Measurements from ENCODE around the gene HOXB3. TPM values are rescaled to one million over a fixed set of nuclear protein-coding genes. Genes with fewer than 3 reads are reported as not detected.

Gene HOXB3
- total RNA-seq, 2 donors from 2014 or later: 3.1 to 5.4 TPM

- Mint-ChIP-seq H3K27me3 (peaks cover 36% of the 10 kb centered on the region), H3K4me1 (peaks cover 9% of the 10 kb centered on the region)
- ATAC-seq (replicated peaks): peak; percentile 77
Observed at GRCh38 chr17:48578616-48579470, 11.2 kb downstream of the HOXB3 start.

GRCh38 chr17:48577946-48578615 lies 12.0 kb downstream of the HOXB3 start, which contains the start of gene HOXB4:
HOXB4 (minus strand) TSS chr17:48578350; CDS start chr17:48578319, 31 bp downstream.
- H3K36me3 Mint-ChIP-seq (ENCODE audit: low read depth): no peaks in the 10 kb centered on the region
- H3K9me3 Mint-ChIP-seq: no peaks in the 10 kb centered on the region
- H3K27ac Mint-ChIP-seq: peak within 1 kb of the TSS; percentile 84
- H3K27me3 Mint-ChIP-seq: peaks cover 31% of the 10 kb centered on the region
- H3K4me3 Mint-ChIP-seq: peak within 1 kb of the TSS; percentile 91
- peaks cover 9% of the 10 kb centered on the region for H3K4me1 Mint-ChIP-seq
- peak; percentile 88 for ATAC-seq (replicated peaks)

More at GRCh38 chr17:48578616-48579470, 11.2 kb downstream of the HOXB3 start:
- Mint-ChIP-seq H3K36me3 (ENCODE audit: low read depth) (no peaks in the 10 kb centered on the region), H3K27ac (peak overlapping the region; percentile 84), H3K9me3 (no peaks in the 10 kb centered on the region), H3K4me3 (peak overlapping the region; percentile 91)

GRCh38 chr17:48577330-48577945 lies 12.6 kb downstream of the HOXB3 start:
- Mint-ChIP-seq H3K27ac (peak overlapping the region; percentile 50), H3K27me3 (peaks cover 25% of the 10 kb centered on the region)

GRCh38 chr17:48576479-48577309 lies 13.3 kb downstream of the HOXB3 start:
- Mint-ChIP-seq H3K27me3 (peaks cover 23% of the 10 kb centered on the region), H3K36me3 (ENCODE audit: low read depth) (no peaks in the 10 kb centered on the region), H3K27ac (no peak overlapping the region), H3K4me3 (peak overlapping the region; percentile 91), H3K4me1 (peaks cover 9% of the 10 kb centered on the region), H3K9me3 (no peaks in the 10 kb centered on the region)
- ATAC-seq (replicated peaks): no peak

More at GRCh38 chr17:48577330-48577945, 12.6 kb downstream of the HOXB3 start:
- Mint-ChIP-seq H3K4me1 (peaks cover 9% of the 10 kb centered on the region), H3K4me3 (peak overlapping the region; percentile 91), H3K36me3 (ENCODE audit: low read depth) (no peaks in the 10 kb centered on the region), H3K9me3 (no peaks in the 10 kb centered on the region)
- peak; percentile 1 for ATAC-seq (replicated peaks)

- no peak overlapping the region for H3K27ac Mint-ChIP-seq
- H3K4me1 Mint-ChIP-seq: peaks cover 9% of the 10 kb centered on the region
- no peak for ATAC-seq (replicated peaks)
- H3K9me3 Mint-ChIP-seq: no peaks in the 10 kb centered on the region
- H3K27me3 Mint-ChIP-seq: peaks cover 19% of the 10 kb centered on the region
- H3K36me3 Mint-ChIP-seq (ENCODE audit: low read depth): no peaks in the 10 kb centered on the region
- H3K4me3 Mint-ChIP-seq: no peak overlapping the region
Observed at GRCh38 chr17:48575673-48576478, 14.2 kb downstream of the HOXB3 start.

GRCh38 chr17:48575066-48575582 lies 14.9 kb downstream of the HOXB3 start:
- Mint-ChIP-seq H3K9me3 (no peaks in the 10 kb centered on the region), H3K4me1 (peaks cover 9% of the 10 kb centered on the region), H3K27ac (no peak overlapping the region), H3K27me3 (peaks cover 12% of the 10 kb centered on the region), H3K36me3 (ENCODE audit: low read depth) (no peaks in the 10 kb centered on the region), H3K4me3 (no peak overlapping the region)
- ATAC-seq (replicated peaks): no peak

GRCh38 chr17:48574505-48575065 lies 15.5 kb downstream of the HOXB3 start:
- Mint-ChIP-seq H3K4me3 (no peak overlapping the region), H3K36me3 (ENCODE audit: low read depth) (no peaks in the 10 kb centered on the region), H3K27ac (no peak overlapping the region), H3K9me3 (no peaks in the 10 kb centered on the region), H3K27me3 (peaks cover 8% of the 10 kb centered on the region), H3K4me1 (peaks cover 4% of the 10 kb centered on the region)
- ATAC-seq (replicated peaks): no peak

GRCh38 chr17:48571826-48572417 lies 18.1 kb downstream of the HOXB3 start:
- H3K27ac Mint-ChIP-seq: no peak overlapping the region
- peaks cover 7% of the 10 kb centered on the region for H3K27me3 Mint-ChIP-seq
- no peak for ATAC-seq (replicated peaks)
- no peaks in the 10 kb centered on the region for H3K4me1 Mint-ChIP-seq
- H3K36me3 Mint-ChIP-seq (ENCODE audit: low read depth): no peaks in the 10 kb centered on the region
- H3K4me3 Mint-ChIP-seq: no peak overlapping the region
- H3K9me3 Mint-ChIP-seq: no peaks in the 10 kb centered on the region

- ATAC-seq (replicated peaks): no peak
- no peak overlapping the region for H3K27ac Mint-ChIP-seq
- no peaks in the 10 kb centered on the region for H3K9me3 Mint-ChIP-seq
- H3K4me3 Mint-ChIP-seq: no peak overlapping the region
- H3K27me3 Mint-ChIP-seq: peaks cover 7% of the 10 kb centered on the region
- H3K36me3 Mint-ChIP-seq (ENCODE audit: low read depth): no peaks in the 10 kb centered on the region
- no peaks in the 10 kb centered on the region for H3K4me1 Mint-ChIP-seq
Observed at GRCh38 chr17:48571024-48571818, 18.8 kb downstream of the HOXB3 start.

GRCh38 chr17:48570325-48571023 lies 19.6 kb downstream of the HOXB3 start:
- no peak overlapping the region for H3K4me3 Mint-ChIP-seq
- peaks cover 7% of the 10 kb centered on the region for H3K27me3 Mint-ChIP-seq
- no peak for ATAC-seq (replicated peaks)
- H3K36me3 Mint-ChIP-seq (ENCODE audit: low read depth): no peaks in the 10 kb centered on the region
- no peaks in the 10 kb centered on the region for H3K4me1 Mint-ChIP-seq
- no peak overlapping the region for H3K27ac Mint-ChIP-seq
- H3K9me3 Mint-ChIP-seq: no peaks in the 10 kb centered on the region

- Mint-ChIP-seq H3K27ac (no peak overlapping the region), H3K9me3 (no peaks in the 10 kb centered on the region), H3K4me1 (no peaks in the 10 kb centered on the region), H3K27me3 (peaks cover 7% of the 10 kb centered on the region), H3K36me3 (ENCODE audit: low read depth) (no peaks in the 10 kb centered on the region), H3K4me3 (no peak overlapping the region)
- no peak for ATAC-seq (replicated peaks)
Observed at GRCh38 chr17:48569674-48570324, 20.2 kb downstream of the HOXB3 start.

Measured in activated T-helper 17 cell treated with anti-CD3 and anti-CD28 coated beads, Interleukin-2, amount 50 U/mL, for 72 hours (primary cell).